ENCODE data around the gene EIF2B4.
"Not testable (repeated sequence)": the region's sequence is repeated elsewhere in the genome, so short reads cannot be mapped to it uniquely, and the experiment has no call there.

EIF2B4 gene

GRCh38 chr2:27324720-27325119 is 45.4 kb downstream of the EIF2B4 start:
- Histone ChIP-seq H3K9me3 (ENCODE audit: control insufficient read depth, insufficient read depth, low read length) (no peaks in the 10 kb centered on the region), H3K27me3 (ENCODE audit: control insufficient read depth, insufficient read depth, low read length) (no peaks in the 10 kb centered on the region), H3K36me3 (ENCODE audit: control insufficient read depth, insufficient read depth, low read length) (peaks cover 19% of the 10 kb centered on the region; the same call in 1 of the 2 replicates), H3K4me1 (ENCODE audit: control insufficient read depth, insufficient read depth, low read length) (peaks cover 4% of the 10 kb centered on the region; the same call in 1 of the 2 replicates), H3K4me3 (ENCODE audit: low read length) (no peak overlapping the region), H3K27ac (ENCODE audit: low read length) (no peak overlapping the region)
- no CpG with 5 or more reads among the region's 5 CpGs for WGBS (ENCODE audit: insufficient coverage, insufficient read length)
- DNase-seq (ENCODE audit: low read depth, low spot score) = no peak

- no CpG with 5 or more reads among the region's 5 CpGs for WGBS (ENCODE audit: insufficient coverage, insufficient read length)
- DNase-seq (ENCODE audit: low read depth, low spot score) = no peak
These were observed 46.4 kb downstream of the EIF2B4 start for GRCh38 chr2:27323596-27324285.

GRCh38 chr2:27322766-27323595 is 47.2 kb downstream of the EIF2B4 start, which contains the start of gene MPV17:
Gene MPV17, minus strand, starts transcription at chr2:27323097. Its CDS starts 580 bp downstream, at chr2:27322517.
- no peak within 1 kb of the TSS for H3K27ac ChIP-seq (ENCODE audit: low read length)
- peaks cover 4% of the 10 kb centered on the region; the same call in 1 of the 2 replicates for H3K4me1 ChIP-seq (ENCODE audit: control insufficient read depth, insufficient read depth, low read length)
- H3K9me3 ChIP-seq (ENCODE audit: control insufficient read depth, insufficient read depth, low read length) = no peaks in the 10 kb centered on the region
- H3K27me3 ChIP-seq (ENCODE audit: control insufficient read depth, insufficient read depth, low read length) = no peaks in the 10 kb centered on the region
- H3K36me3 ChIP-seq (ENCODE audit: control insufficient read depth, insufficient read depth, low read length) = peaks cover 7% of the 10 kb centered on the region; the same call in 1 of the 2 replicates
- H3K4me3 ChIP-seq (ENCODE audit: low read length) = peak within 1 kb of the TSS; percentile 55
- DNase-seq (ENCODE audit: low read depth, low spot score) = peak; percentile 84
- WGBS (ENCODE audit: insufficient coverage, insufficient read length) = no CpG with 5 or more reads among the region's 39 CpGs

More at GRCh38 chr2:27323596-27324285, 46.4 kb downstream of the EIF2B4 start:
- Histone ChIP-seq H3K4me1 (ENCODE audit: control insufficient read depth, insufficient read depth, low read length) (peaks cover 4% of the 10 kb centered on the region; the same call in 1 of the 2 replicates), H3K4me3 (ENCODE audit: low read length) (peak overlapping the region; percentile 55; the same call in 1 of the 2 replicates), H3K9me3 (ENCODE audit: control insufficient read depth, insufficient read depth, low read length) (no peaks in the 10 kb centered on the region), H3K36me3 (ENCODE audit: control insufficient read depth, insufficient read depth, low read length) (peaks cover 14% of the 10 kb centered on the region; the same call in 1 of the 2 replicates), H3K27ac (ENCODE audit: low read length) (no peak overlapping the region), H3K27me3 (ENCODE audit: control insufficient read depth, insufficient read depth, low read length) (no peaks in the 10 kb centered on the region)

- H3K27ac ChIP-seq (ENCODE audit: low read length) = no peak overlapping the region
- peaks cover 7% of the 10 kb centered on the region; the same call in 1 of the 2 replicates for H3K36me3 ChIP-seq (ENCODE audit: control insufficient read depth, insufficient read depth, low read length)
- H3K27me3 ChIP-seq (ENCODE audit: control insufficient read depth, insufficient read depth, low read length) = no peaks in the 10 kb centered on the region
- H3K4me1 ChIP-seq (ENCODE audit: control insufficient read depth, insufficient read depth, low read length) = peaks cover 4% of the 10 kb centered on the region; the same call in 1 of the 2 replicates
- H3K4me3 ChIP-seq (ENCODE audit: low read length) = peak overlapping the region; percentile 55
- no peak for DNase-seq (ENCODE audit: low read depth, low spot score)
- no CpG with 5 or more reads among the region's 10 CpGs for WGBS (ENCODE audit: insufficient coverage, insufficient read length)
- no peaks in the 10 kb centered on the region for H3K9me3 ChIP-seq (ENCODE audit: control insufficient read depth, insufficient read depth, low read length)
These were observed 47.8 kb downstream of the EIF2B4 start for GRCh38 chr2:27322301-27322765.

- Histone ChIP-seq H3K27ac (ENCODE audit: low read length) (no peak overlapping the region), H3K36me3 (ENCODE audit: control insufficient read depth, insufficient read depth, low read length) (no peaks in the 10 kb centered on the region), H3K4me3 (ENCODE audit: low read length) (no peak overlapping the region), H3K27me3 (ENCODE audit: control insufficient read depth, insufficient read depth, low read length) (no peaks in the 10 kb centered on the region), H3K4me1 (ENCODE audit: control insufficient read depth, insufficient read depth, low read length) (peaks cover 5% of the 10 kb centered on the region), H3K9me3 (ENCODE audit: control insufficient read depth, insufficient read depth, low read length) (no peaks in the 10 kb centered on the region)
- WGBS (ENCODE audit: insufficient coverage, insufficient read length) = no CpG with 5 or more reads among the region's 8 CpGs
- DNase-seq (ENCODE audit: low read depth, low spot score) = no peak
These were observed 49.1 kb downstream of the EIF2B4 start for GRCh38 chr2:27320958-27321543.

- H3K4me3 ChIP-seq (ENCODE audit: low read length); H3K9me3 ChIP-seq (ENCODE audit: control insufficient read depth, insufficient read depth, low read length); H3K4me1 ChIP-seq (ENCODE audit: control insufficient read depth, insufficient read depth, low read length); H3K27me3 ChIP-seq (ENCODE audit: control insufficient read depth, insufficient read depth, low read length); DNase-seq (ENCODE audit: low read depth, low spot score); H3K36me3 ChIP-seq (ENCODE audit: control insufficient read depth, insufficient read depth, low read length); H3K27ac ChIP-seq (ENCODE audit: low read length): not testable (repeated sequence)
- WGBS (ENCODE audit: insufficient coverage, insufficient read length) = no CpG with 5 or more reads among the region's 15 CpGs
These were observed 50.3 kb downstream of the EIF2B4 start for GRCh38 chr2:27319839-27320238.

- no peak overlapping the region for H3K4me3 ChIP-seq (ENCODE audit: low read length)
- DNase-seq (ENCODE audit: low read depth, low spot score) = no peak
- no CpG with 5 or more reads among the region's 12 CpGs for WGBS (ENCODE audit: insufficient coverage, insufficient read length)
These were observed 53.3 kb downstream of the EIF2B4 start for GRCh38 chr2:27316655-27317412.

GRCh38 chr2:27315122-27315521 is 55.0 kb downstream of the EIF2B4 start:
- H3K27ac ChIP-seq (ENCODE audit: low read length) = no peak overlapping the region
- H3K4me1 ChIP-seq (ENCODE audit: control insufficient read depth, insufficient read depth, low read length) = peaks cover 4% of the 10 kb centered on the region
- no CpG with 5 or more reads among the region's 8 CpGs for WGBS (ENCODE audit: insufficient coverage, insufficient read length)
- no peaks in the 10 kb centered on the region for H3K27me3 ChIP-seq (ENCODE audit: control insufficient read depth, insufficient read depth, low read length)
- H3K4me3 ChIP-seq (ENCODE audit: low read length) = no peak overlapping the region
- no peak for DNase-seq (ENCODE audit: low read depth, low spot score)
- H3K36me3 ChIP-seq (ENCODE audit: control insufficient read depth, insufficient read depth, low read length) = no peaks in the 10 kb centered on the region
- H3K9me3 ChIP-seq (ENCODE audit: control insufficient read depth, insufficient read depth, low read length) = no peaks in the 10 kb centered on the region

More at GRCh38 chr2:27316655-27317412, 53.3 kb downstream of the EIF2B4 start:
- no peak overlapping the region for H3K27ac ChIP-seq (ENCODE audit: low read length)
- H3K4me1 ChIP-seq (ENCODE audit: control insufficient read depth, insufficient read depth, low read length) = peaks cover 4% of the 10 kb centered on the region
- H3K27me3 ChIP-seq (ENCODE audit: control insufficient read depth, insufficient read depth, low read length) = no peaks in the 10 kb centered on the region
- no peaks in the 10 kb centered on the region for H3K9me3 ChIP-seq (ENCODE audit: control insufficient read depth, insufficient read depth, low read length)
- H3K36me3 ChIP-seq (ENCODE audit: control insufficient read depth, insufficient read depth, low read length) = no peaks in the 10 kb centered on the region

GRCh38 chr2:27314709-27315108 is 55.4 kb downstream of the EIF2B4 start:
- H3K4me3 ChIP-seq (ENCODE audit: low read length) = no peak overlapping the region
- DNase-seq (ENCODE audit: low read depth, low spot score) = no peak
- no peaks in the 10 kb centered on the region for H3K27me3 ChIP-seq (ENCODE audit: control insufficient read depth, insufficient read depth, low read length)
- no peak overlapping the region for H3K27ac ChIP-seq (ENCODE audit: low read length)
- no peaks in the 10 kb centered on the region for H3K36me3 ChIP-seq (ENCODE audit: control insufficient read depth, insufficient read depth, low read length)
- H3K4me1 ChIP-seq (ENCODE audit: control insufficient read depth, insufficient read depth, low read length) = peaks cover 4% of the 10 kb centered on the region
- no CpG with 5 or more reads among the region's 9 CpGs for WGBS (ENCODE audit: insufficient coverage, insufficient read length)
- H3K9me3 ChIP-seq (ENCODE audit: control insufficient read depth, insufficient read depth, low read length) = no peaks in the 10 kb centered on the region

Measured in iPS DF 6.9 (cell line).